Left colon (tissue), 2 donors: Measurements from ENCODE around the gene TACO1. TPM values are rescaled to one million over a fixed set of nuclear protein-coding genes. Genes with fewer than 3 reads are reported as not detected.

Source experiments
- ATAC-seq: fragments of 200-7000 bp; cut with Tn5 transposase; one replicate; pipeline ENCODE4 v1.9.1; 2020; ENCODE audit warnings: mild to moderate bottlenecking, moderate library complexity
- DNase-seq, 2 donors: peaks; one replicate each; pipeline ENCODE4 v3.0.0-alpha.2; 2020
- intact Hi-C, 2 donors: fragments of 100-400 bp; cut with DNase I in 1 of 2; cut with micrococcal nuclease in 1 of 2; formaldehyde crosslinking; loops; one replicate each; pipeline versions ENCODE4 v1.11.2 to v1.14.0; 2022; cut with DNase I, micrococcal nuclease
- total RNA-seq, 2 donors: library from RNA; stranded (reverse); fragmentation: NEBNext Ultra II Directional; extraction: Animal tissue kit (Norgen Biotek cat#: 25700); gene quantifications; one replicate each; pipeline ENCODE4 v1.2.1, GENCODE V29; 2021
- donor health status: DM: no; HTN: no; CAD: no.
- donor health status: DM: yes; HTN: yes; CAD: no.

The TACO1 gene
- total RNA-seq, 2 donors from 2014 or later = 36.0 to 39.6 TPM

GRCh38 chr17:63595132-63595531, 5.6 kb upstream of the TACO1 start:
- intact Hi-C loops = no loop called here

DNA sequence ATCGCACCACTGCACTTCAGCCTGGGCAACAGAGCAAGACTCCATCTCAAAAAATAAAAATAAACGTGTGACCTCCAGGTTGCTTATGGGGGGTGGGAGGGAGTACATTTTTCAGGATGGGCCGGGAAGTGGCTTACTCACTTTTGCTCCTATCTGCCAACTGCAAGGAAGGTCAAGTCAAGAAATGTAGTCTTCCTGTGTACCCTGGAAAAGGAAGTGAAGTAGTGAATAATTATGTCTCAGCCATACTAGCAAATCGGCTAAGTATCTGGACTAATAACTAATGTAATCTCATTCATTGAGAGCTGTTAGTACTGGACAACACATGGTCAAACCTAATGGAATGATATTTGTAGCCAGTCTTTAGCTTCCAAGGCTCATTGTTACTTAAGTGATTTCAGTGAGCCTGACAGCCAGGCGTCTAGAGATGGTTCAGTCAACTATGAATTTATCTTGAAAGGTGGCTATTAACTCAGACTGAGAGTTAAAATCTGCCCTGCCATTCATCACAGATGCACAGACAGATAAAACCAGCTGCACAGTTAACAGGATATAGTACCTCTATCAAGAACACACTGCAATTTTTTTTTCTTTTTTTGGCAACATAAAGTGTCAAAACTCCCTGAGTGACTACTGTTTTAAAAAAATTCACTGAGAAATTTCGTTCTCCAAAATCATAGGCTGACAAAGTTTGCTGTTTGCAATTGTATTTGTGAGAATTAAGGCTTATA, 3.7 kb upstream of the TACO1 start:
- intact Hi-C loops = no loop called here
- DNase-seq = no peak

More at GRCh38 chr17:63595132-63595531, 5.6 kb upstream of the TACO1 start:
- ATAC-seq = no peak
- DNase-seq = no peak

DNA sequence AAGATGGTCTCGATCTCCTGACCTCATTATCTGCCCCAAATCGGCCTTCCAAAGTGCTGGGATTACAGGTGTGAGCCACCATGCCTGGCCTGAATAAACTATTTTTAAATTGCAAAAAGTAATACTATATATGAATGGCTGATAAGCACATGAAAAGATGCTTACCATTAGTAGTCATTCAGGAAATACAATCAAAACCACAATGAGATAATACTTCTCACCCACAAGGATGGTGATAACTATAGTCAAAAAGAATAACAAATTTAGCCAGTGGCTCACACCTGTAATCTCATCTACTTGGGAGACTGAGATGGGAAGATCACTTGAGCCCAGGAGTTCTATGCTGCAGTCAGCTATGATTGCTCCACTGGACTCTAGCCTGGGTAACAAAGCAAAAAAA, 2.4 kb upstream of the TACO1 start:
- intact Hi-C loops = no loop called here
- DNase-seq (no peak), ATAC-seq (no peak)

More for the DNA sequence above, 3.7 kb upstream of the TACO1 start:
- ATAC-seq = no peak

GRCh38 chr17:63601439-63602371, 1.0 kb downstream of the TACO1 start:
- intact Hi-C loops = loop anchor here in 1 of 2 donors (10.0 kb wide), 1 partner anchor 167 kb away; no protein-coding TSS in a partner anchor
- DNase-seq (peak; percentile 54 to 61), ATAC-seq (peak; percentile 74)

- DNase-seq = no peak
- no peak for ATAC-seq
- intact Hi-C loops = loop anchor here in 1 of 2 donors (10.0 kb wide), 1 partner anchor 175 kb away; no protein-coding TSS in a partner anchor
Observed at GRCh38 chr17:63609816-63610573, 9.3 kb downstream of the TACO1 start.

DNA sequence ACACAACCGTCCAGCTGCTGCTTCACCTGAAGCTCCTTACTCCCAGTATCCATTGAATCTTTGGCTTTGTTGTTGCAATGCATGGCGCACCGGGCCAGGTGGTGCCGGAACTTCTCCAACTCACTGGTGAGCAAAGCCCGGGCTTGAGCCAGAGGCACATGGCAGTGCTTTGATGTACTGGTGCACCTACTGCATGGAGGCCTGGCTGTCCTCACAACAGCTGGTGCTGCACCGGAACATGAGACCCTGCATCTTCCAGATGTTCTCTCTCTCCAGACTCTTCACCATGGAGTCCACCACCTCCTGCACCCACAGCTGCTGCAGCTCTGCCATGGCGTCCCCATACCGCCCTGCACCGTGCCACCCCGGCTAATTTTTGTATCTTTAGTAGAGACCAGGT, 10.2 kb downstream of the TACO1 start:
- ATAC-seq (no peak), DNase-seq (no peak)
- intact Hi-C loops = no loop called here

DNA sequence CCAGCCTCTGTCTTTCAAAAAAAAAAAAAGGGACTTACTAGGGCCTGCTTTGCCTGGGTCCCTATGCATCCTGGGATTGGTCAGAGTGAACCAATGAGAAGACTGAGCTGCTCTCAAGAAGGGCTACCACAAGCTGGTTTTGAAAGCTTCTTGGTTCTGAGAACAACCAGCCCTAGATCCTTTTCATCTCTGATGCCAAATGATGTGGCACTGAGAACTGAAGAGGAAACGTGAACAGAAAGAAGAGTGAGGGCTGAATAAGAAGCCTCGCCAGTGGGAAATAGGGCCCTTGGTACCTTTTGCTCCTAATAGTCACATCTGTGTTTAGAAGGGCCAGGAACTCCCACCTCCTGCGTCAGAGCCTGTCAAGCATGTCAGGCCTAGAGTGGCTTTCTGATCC, 10.7 kb downstream of the TACO1 start:
- no peak for ATAC-seq
- intact Hi-C loops = no loop called here
- DNase-seq = no peak

GRCh38 chr17:63613663-63614062, 13.0 kb downstream of the TACO1 start:
- intact Hi-C loops = loop anchor here in 1 of 2 donors (2.0 kb wide), 1 partner anchor 189 kb away; no protein-coding TSS in a partner anchor
- DNase-seq (no peak), ATAC-seq (no peak)

- intact Hi-C loops = no loop called here
- DNase-seq (no peak), ATAC-seq (peak; percentile 33)
Observed at GRCh38 chr17:63621229-63621683, 20.6 kb downstream of the TACO1 start.

DNA sequence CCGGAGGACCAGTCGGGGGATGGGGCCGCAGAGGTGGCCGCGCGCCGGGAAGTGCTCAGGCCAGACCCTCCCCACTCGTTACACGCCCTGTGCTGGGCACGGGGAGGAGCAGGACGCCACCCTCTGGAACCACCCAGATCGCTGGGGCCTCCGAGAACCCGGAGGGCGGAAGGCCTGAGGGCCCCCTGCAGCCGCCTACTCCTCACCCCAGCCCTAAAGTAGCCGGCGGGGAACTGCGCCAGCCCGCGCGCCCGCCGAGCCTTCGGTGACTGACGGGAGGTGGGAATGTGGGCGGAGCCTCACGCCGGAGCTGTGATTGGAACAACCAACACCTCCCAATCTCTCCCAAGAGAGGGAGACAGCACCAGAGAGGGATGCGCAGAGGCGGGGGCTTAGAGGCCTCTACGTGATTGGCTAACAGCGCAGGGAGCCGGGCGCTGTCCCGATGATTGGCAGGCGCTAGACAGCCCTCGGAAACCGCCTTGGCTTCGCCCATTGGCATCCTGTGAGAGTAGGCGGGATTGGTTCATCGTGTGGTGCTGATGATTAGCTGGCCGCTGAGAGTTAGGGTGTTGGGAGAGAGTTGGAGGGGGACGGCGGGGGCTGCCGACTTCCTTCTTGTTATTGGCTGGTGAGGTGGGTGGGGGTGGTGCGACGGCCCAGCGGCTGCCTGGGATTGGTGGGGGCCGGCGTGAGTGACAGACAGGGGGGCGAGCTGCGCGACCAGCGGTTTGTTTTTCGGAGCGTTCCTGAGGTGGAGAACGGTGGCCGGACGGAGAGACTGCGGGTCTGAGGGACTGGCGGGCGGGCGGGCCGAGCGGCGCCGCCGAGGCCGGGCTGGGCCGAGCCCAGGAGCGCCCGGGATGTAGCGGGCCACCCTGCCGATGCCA, 21.2 kb downstream of the TACO1 start, which contains the start of gene MAP3K3:
TSS of gene MAP3K3 (plus strand) at position 734 of the 890 bp plus-strand sequence. CDS start 343 bp downstream, outside the sequence.
- DNase-seq (peak; percentile 99 to 100), ATAC-seq (peak; percentile 91)
- intact Hi-C loops = no loop called here

DNA sequence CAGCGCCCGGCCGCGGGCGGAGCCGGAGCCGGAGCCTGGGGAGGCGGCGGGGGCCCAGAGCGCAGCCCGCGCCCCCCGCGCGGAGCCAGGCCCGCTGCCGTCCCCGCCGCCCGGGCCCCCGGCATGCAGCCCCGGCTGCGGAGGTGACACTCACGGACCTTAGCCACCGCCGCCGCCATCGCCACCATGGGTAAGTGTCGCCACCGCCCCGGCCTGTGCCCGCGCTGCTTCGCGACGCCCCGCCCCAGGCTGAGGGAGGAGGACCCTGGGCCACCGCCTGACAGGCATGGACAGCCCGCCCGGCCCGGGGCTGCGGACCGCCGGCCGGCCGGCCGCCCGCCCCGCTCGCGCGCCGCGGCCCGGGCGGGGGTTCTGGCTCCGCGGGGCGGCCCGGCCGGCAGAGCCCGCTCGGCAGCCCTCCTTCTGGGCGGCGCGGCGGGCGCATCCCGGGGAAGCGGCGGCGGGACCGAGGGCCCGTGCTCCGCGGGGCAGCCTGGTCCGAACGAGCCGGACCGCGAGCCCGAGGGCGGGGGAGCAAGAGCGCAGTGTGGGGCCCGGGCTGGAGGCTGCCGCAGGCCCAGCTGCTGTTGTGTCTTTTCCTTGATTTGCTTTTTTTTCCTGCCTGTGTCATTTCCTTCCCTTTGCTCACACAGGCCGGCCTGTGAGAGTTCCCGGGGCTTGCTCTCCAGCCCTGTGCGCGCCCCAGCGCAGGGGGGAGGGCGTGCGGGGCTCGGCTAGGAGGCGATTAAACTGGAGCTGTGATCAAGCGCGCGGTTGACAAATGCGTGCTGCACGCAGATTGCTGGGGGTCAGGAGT, 22.1 kb downstream of the TACO1 start:
- DNase-seq (peak; percentile 68 to 82), ATAC-seq (peak; percentile 40)
- intact Hi-C loops = no loop called here

DNA sequence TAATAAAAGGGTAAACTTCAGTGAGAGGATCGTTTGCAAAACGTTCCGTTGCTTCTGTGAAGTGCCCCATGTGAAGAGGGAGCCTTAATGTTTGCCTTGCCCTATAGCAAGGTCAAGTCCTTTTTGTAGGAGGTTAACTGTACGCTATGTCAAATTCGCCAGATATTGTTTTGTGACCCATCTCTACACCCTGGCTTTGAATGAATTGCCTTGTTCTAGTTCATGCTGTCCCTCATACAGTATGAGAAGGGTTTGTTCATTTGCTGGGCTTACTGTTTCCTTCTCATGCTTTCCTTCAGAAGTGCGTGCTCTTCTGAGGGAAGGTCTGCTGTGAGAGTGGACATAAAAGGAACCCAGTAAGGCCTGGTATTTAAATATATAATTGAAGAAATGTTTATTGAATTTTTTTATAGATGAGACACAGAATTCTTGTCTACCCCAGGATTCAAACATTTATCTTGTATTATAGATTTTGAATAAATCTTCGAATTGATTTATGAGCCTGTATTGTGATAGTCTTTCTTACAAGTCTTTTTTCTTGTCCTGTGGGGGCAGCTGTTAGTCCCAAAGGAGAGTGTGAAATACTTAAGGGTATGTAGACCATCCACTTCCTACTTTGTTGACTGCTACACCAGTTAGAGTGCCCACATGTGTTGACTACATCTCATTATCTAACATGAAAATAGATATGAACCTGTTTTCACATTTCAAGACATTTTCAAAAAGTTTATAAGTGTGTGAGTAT, 23.3 kb downstream of the TACO1 start:
- ATAC-seq = no peak
- no peak for DNase-seq
- intact Hi-C loops = no loop called here

GRCh38 chr17:63624531-63624880, 23.8 kb downstream of the TACO1 start:
- ATAC-seq (no peak), DNase-seq (no peak)
- intact Hi-C loops = no loop called here

- intact Hi-C loops = no loop called here
- DNase-seq (no peak), ATAC-seq (no peak)
Observed at GRCh38 chr17:63626551-63627180, 26.0 kb downstream of the TACO1 start.

GRCh38 chr17:63629627-63630026, 28.9 kb downstream of the TACO1 start:
- intact Hi-C loops = no loop called here
- no peak for ATAC-seq
- DNase-seq = no peak

- intact Hi-C loops = no loop called here
- no peak for ATAC-seq
- no peak for DNase-seq
Observed at GRCh38 chr17:63631062-63631461, 30.4 kb downstream of the TACO1 start.
